C4-2B (cell line): ENCODE results near the gene SUCNR1.

ENCODE experiments used
- CTCF ChIP-seq: fragments of 450-650 bp; conservative IDR thresholded peaks from 2 replicates; pipeline ENCODE4 v1.5.1; 2017; ENCODE audit warnings: mild to moderate bottlenecking
- ZFX ChIP-seq: fragments of 450-650 bp; IDR thresholded peaks from 2 replicates; pipeline ENCODE4 v1.6.1; 2017

DNA sequence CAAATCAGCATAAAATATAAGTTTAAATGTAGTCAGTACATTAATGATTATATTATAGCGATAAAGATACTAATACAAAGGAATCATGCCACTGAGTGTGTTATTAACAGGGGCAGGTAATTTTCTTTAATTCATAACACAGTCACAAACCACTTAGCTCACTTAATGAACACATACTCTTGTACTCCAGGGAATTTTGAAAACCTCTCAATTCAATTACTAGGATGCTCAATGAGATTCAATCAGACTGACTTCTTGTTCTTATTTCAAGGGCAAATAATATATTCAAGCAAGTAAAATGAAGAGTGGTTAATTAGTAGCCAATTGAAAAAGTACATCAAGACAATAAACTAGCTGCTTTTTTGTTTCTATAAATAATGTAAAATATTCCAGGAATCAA lies 5.8 kb upstream of the SUCNR1 start:
- TF ChIP-seq CTCF (no peak), ZFX (no peak)
